Measurements from ENCODE around the gene AGR3.

DNA sequence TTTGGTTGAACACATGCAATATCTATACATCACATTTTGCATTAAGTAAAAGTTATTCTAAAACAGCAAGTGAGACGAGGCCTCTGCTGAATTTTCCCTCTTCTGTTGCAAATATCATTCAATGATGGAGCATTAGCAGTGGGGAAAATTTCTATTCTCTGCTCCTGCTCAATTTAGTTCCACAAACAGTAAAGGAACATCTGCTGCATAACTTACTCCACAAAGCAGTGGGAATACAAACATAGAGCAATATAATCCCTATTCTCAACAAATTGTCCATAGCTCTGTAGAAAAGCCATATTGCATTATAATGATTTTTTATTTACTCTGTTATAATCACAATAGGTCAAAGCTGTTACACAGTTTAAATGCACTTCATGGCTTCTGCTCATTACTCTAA, 5.9 kb downstream of the AGR3 start:
- no peak for TF ChIP-seq CTCF (IDR thresholded peaks at IDR 0.05; ENCODE audit: poor library complexity)
- no peak for TF ChIP-seq EZH2phosphoT487 (IDR thresholded peaks at IDR 0.05; ENCODE audit: low read depth, severe bottlenecking, unreplicated experiment)
- no peak for TF ChIP-seq EZH2 (IDR thresholded peaks at IDR 0.05; ENCODE audit: borderline replicate concordance)
